Hippocampal formation (tissue), 2 donors: ENCODE data around the gene PROSER2.
A peak's percentile ranks its signal among the peaks of the same experiment; 100 is the strongest.

Experiments
- DNase-seq, 2 donors: peaks; one replicate each; lab custom pipeline; 2025; lab: John Stamatoyannopoulos, UW

PROSER2 gene

DNA sequence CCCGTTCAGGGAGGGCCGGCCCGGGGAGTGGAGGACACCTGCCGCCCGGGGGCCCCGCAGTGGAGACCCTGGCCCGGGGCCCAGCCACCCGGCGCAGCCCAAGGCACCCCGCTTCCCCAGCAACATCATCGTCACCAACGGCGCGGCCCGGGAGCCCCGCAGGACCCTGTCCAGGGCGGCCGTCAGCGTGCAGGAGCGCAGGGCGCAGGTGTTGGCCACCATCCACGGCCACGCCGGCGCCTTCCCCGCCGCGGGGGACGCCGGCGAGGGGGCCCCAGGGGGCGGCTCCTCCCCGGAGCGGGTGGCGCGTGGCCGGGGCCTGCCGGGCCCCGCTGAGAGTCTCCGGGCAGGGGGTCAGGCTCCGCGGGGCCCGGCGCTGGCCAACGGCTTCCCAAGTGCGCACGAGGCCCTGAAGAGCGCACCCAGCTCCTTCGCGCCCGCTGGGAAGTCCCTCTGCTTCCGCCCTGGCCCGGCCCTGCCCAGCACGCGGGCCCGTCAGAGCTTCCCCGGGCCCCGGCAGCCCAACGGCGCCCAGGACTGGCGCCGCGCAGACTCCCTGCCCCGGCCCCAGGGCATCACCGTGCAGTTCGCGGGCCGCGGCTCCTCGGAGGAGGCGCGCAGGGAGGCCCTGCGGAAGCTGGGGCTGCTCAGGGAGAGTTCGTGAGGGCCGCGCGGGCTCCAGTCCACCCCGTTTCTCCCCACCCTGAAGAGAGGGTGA, 46.7 kb downstream of the PROSER2 start:
- no peak for DNase-seq

DNA sequence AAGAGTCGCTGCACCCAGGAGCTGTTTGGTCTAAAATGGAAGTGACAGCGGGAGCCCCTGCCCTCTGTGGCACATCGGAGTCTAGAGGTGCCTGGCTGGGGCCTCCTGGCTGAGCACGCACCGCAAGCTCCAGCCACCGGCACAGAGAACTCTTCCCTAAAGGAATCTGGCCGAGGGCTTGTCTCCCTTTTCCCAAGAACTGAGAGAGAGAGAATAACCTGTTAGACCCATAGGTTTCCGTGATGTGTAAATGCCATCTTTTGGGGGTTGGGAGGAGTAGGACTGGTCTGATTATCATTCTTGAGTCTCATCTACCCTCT, 47.3 kb downstream of the PROSER2 start:
- no peak for DNase-seq

DNA sequence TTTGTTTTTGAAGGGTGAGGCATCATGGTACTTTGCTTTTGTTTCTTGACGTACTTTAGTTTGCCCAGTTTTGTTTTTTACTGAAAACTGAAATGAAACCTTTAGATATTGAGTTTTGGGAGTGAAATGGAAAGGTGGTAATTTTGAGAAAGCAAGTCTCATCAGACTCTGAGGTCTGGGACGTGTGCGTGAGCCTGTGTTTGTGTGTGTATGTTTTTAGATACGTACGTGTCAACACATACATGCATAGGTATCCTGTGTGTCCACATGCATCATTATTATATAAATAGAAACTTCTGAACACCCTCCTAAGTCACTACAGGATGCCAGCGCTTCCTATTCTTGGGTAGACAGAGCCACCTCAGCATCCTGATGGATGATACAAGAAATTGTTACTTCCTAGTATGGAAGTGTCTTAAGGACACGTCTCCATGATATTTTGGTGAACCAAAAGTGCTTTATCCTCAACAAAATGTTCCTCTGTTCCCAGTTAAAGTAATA, 47.8 kb downstream of the PROSER2 start:
- no peak for DNase-seq

DNA sequence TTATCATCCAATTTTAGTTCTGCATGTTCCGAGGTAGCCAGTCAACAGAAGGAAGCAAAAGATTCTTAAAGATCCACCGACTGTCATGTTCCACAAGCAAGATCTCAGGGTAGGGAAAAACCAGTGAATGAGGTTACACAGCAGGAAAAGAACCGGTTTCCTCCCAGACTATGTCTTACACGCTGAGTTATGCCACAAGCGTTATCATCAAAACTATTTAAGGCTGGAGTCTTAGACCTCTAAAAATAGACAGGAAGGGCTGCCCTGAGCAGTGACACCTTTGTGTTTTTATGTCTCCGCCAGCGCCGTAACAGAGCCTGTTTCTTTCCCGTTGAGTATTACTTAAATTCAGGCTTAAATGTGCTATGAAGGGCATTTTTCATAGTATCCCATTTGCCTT, 48.3 kb downstream of the PROSER2 start:
- DNase-seq = no peak

DNA sequence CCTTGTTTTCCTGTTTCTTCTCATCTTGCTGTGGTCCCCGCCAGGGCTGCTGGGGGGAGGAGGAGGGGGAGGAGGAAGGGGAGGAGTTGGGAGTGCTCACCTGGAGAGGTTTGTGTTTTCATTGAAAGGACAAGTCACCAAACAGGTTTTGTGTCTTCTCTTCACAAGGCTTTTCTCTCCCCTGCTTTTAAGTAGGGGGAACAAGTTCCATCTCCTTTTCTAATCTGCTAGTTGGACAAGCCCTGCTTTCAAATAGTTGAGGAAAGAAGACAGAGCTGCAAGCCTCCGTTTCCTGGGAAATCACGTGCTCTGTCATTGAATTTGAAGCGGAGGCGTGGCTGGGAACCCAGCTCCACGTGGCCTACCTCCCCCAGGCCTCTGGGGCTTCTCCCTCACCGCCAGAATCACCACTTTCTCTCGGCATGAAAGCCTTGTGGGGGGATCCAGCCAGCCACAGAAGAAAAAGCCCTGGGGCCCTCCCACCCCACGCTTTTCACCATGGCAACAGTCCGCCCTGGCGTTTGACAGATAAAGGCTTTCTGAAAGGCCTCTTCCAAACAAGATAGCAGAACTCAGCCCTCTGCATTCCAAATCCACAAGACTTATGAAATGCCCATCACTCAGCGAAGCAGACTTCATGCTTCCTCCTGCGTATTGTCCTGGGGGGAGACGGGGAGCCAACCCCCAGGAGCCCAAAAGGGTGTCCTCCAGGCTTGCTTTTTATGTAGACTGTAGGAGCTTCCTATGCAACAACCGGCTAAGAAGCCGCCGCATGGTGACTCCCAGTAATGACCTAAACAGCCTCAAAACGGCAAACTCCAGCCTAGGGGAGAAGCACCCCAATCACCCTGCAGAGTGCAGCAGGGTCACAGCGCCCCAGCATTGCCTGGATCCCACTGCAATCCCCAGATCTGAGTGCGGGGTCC, 51.7 kb downstream of the PROSER2 start:
- DNase-seq = peak in 1 of 2 donors; percentile 6

DNA sequence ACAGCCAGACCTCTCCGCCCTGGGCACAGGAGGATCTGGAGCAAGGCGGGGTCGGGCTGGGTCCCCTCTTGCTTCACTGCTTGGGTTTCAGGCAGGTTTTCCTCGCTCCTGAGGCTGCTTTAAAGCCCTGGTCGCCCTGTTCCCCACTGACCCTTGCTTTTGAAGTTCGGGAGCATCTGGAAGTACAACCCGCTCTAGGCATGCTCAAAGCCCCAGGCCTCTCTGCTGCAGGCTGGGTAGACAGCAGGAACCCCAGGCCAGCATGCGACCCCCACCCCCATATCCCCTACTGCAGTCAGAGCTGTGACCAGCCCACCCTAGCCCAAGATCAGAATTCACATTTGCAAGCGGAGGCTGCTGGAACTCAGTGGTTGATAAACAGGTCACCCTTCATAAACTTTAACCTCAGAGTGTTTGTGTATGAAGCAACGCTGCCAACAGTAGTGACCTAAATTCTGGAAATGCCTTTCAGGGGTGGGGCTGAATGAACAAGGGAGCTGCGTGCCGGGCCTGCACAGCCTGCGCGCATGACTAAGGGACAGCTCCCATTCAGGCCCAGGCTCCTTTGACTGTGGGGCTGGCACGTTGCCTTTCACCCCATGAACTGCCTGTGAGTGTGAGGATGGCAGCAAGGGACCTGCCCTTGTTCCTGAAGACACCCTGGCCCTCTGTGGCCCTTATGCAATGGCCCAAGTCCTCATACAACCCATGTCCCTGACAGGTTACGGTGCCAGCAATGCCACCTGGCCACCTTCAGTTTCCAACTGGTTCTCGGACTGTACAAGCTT, 52.5 kb downstream of the PROSER2 start:
- DNase-seq = no peak

DNA sequence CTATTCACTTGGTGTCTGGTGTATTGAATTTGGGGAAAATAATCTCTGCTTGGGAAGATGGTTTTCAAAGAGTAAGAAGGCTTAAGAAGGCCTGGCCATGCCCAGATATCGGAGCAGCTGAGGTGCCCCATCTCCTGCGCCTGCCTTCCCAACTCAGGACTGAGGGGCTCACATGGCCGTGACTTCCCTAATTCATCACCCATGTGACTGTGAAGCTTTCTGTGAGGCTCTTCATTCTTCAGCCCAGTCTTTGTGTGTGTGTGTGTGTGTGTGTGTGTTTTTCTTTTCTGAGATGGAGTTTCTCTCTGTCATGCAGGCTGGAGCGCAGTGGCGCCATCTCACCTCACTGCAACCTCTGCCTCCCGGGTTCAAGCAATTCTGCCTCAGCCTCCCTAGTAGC, 53.2 kb downstream of the PROSER2 start:
- no peak for DNase-seq

GRCh38 chr10:11876805-11877590, 53.8 kb downstream of the PROSER2 start:
- no peak for DNase-seq

DNA sequence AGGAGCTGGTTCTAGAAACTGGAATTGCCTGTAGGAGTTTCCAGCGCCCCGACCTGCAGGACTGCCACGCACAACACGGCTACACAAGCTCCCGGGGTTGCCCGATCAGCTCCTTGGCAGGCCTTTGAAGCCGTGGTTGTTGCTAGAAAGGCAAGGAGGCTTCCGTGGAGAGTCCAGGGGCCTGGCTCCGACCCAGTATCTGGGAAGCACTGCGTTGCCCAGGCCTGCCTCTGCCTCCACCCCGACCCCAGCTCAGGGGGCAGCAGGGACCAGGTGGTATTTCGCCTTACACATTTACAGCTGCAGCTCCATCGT, 54.4 kb downstream of the PROSER2 start:
- DNase-seq = no peak

GRCh38 chr10:11878776-11879175, 55.6 kb downstream of the PROSER2 start:
- no peak for DNase-seq

DNA sequence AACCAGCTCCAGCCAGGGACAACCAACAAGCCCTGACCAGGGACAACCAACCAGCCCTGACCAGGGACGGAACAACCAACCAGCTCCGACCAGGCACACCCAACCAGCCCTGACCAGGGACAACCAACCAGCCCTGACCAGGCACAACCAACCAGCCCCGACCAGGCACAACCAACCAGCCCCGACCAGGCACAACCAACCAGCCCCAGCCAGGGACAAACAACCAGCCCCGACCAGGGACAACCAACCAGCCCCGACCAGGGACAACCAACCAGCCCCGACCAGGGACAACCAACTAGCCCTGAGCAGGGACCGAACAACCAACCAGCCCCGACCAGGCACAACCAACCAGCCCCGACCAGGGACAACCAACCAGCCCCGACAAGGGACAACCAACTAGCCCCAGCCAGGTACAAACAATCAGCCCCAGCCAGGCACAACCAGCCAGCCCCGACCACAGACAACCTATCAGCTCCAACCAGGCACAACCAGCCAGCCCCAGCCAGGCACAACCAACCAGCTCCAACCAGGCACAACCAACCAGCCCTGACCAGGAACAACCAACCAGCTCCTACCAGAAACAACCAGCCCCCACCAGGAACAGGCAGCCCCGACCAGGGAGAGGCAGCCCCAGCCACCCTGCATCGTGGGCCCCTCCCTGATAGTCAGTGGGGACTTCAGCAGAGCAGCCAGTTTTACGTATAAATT, 56.4 kb downstream of the PROSER2 start:
- DNase-seq = no peak

GRCh38 chr10:11880151-11881029, 57.2 kb downstream of the PROSER2 start:
- DNase-seq = no peak

DNA sequence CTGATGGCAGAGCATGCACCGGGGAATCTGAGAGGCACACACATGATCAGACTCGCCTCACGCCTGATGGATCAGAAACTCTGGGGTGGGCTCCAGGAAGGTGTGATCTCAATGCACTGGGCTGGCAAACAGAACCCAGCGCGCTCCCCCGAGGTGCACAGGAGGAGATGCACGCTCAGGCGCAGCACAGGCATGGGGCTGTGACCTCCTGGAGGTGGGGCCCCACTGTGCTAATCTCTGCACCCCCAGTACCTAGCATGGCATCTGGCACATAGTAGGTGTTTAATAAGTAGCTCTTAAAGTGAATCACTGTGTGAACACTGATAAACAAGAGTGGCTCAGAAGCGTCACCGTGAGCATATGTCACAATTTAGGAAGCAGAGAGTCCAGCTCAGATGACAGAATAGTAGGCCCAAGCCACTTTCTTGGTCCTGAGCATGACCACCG, 57.9 kb downstream of the PROSER2 start:
- no peak for DNase-seq

DNA sequence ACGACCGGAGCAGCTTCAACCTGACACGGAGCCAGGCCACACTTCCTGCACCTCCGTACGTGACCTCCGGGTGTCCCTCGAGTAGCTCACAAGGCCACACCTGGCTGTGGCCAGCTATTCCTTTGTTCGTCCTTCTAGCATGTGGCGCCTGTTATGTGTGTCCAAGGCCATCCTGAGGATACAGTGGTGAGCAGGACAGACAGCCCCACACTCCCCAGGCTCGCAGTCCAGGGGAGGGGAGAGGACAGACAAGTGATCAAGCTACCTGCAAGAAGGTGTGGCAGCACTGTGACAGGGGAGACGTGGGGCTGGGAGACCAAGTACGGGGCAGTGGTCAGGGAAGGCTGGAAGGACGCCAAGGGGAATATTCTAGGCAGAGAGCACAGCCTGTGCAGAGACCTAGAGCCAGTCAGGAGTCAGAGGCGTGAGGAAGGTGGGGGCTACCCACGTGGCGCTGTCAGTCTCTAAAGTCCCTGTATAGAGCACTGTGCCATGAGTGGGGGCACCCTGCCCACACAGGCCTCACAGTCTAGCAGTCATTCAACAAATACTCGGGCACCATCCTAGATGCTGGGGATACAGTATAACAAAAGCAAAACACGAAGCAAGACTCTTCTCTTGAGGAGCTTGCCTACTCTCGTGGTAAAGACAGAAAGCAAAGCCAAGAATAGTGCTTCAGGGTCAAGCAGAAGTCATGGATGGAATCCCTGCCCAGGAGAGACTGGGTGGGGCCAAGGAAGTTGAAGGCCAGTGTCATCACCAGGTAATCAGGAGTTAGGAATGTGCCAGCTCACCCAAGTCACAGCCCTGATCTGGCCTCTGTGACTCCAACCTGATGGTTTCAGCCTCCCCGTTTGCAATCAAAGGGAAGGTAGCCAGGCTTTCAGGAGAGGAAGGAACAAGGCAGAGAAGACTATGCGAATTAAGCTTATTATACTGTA, 58.6 kb downstream of the PROSER2 start:
- no peak for DNase-seq

- no peak for DNase-seq
Observed at GRCh38 chr10:11882646-11883375, 59.7 kb downstream of the PROSER2 start.

- no peak for DNase-seq
Observed at GRCh38 chr10:11884706-11885423, 61.7 kb downstream of the PROSER2 start.

- no peak for DNase-seq
Observed at GRCh38 chr10:11885437-11886137, 62.4 kb downstream of the PROSER2 start.
